B cell (primary cell): Measurements from ENCODE around the gene TAGLN2. TPM values are rescaled to one million over a fixed set of nuclear protein-coding genes. Genes with fewer than 3 reads are reported as not detected.

Experiments used
- ATAC-seq: fragments of 200-7000 bp; cut with Tn5 transposase; one replicate; pipeline ENCODE4 v1.10.0; 2021; ENCODE audit warnings: low read depth, mild to moderate bottlenecking, moderate number of reproducible peaks, moderate library complexity
- CTCF ChIA-PET: fragments of 350-600 bp; sonication (Branson Sonifier 250); formaldehyde crosslinking; loops from one replicate; lab custom pipeline; 2021; ENCODE audit warnings: antibody characterized with exemption, inconsistent platforms; lab: Charles Lee
- POLR2A ChIA-PET: fragments of 350-600 bp; sonication (Branson Sonifier 250); formaldehyde crosslinking; loops from one replicate; lab custom pipeline; 2021; ENCODE audit warnings: antibody characterized with exemption; lab: Charles Lee
- DNase-seq: peaks from one replicate; pipeline ENCODE4 v3.0.0; 2013
- H2AFZ ChIP-seq: 2 replicates; pipeline ENCODE4 v1.6.1; 2012; ENCODE audit warnings: mild to moderate bottlenecking, low read depth, low read length; ENCODE audit not compliant: insufficient read depth, poor library complexity, severe bottlenecking
- H3K27ac ChIP-seq, 2 donors: 1 replicate in 1 of 2; 2 replicates in 1 of 2; pipeline ENCODE4 v1.5.1; 2012 to 2013; ENCODE audit warnings: low read length in 2 of 2, mild to moderate bottlenecking in 2 of 2, moderate library complexity in 1 of 2
- H3K27me3 ChIP-seq, 4 experiments: fragments of 200-600 bp in 1 of 4; sonication (generic) in 1 of 4; replicated peaks in 1 of 4; 1 replicate in 2 of 4; 2 replicates in 2 of 4; pipeline versions ENCODE4 v1.6.1 to v1.7.0; 2013 to 2016; ENCODE audit warnings: low read length in 3 of 4, mild to moderate bottlenecking in 2 of 4, mixed read lengths in 1 of 4, moderate library complexity in 1 of 4; ENCODE audit not compliant: insufficient read depth in 4 of 4, control insufficient read depth in 3 of 4; ENCODE audit errors: control extremely low read depth in 1 of 4
- H3K36me3 ChIP-seq, 2 experiments: replicated peaks in 1 of 2; 1 replicate in 1 of 2; 2 replicates in 1 of 2; pipeline versions ENCODE4 v1.6.1 to v1.7.1; 2013; ENCODE audit warnings: low read length in 1 of 2; ENCODE audit not compliant: insufficient read depth in 2 of 2, control insufficient read depth in 1 of 2; ENCODE audit errors: control extremely low read depth in 1 of 2, extremely low read depth in 1 of 2
- H3K4me1 ChIP-seq, 2 donors: fragments of 200-600 bp in 1 of 2; sonication (generic) in 1 of 2; 1 replicate in 1 of 2; 2 replicates in 1 of 2; pipeline versions ENCODE4 v1.5.1 to v1.6.1; 2013 to 2017; ENCODE audit warnings: low read length in 2 of 2; ENCODE audit not compliant: control insufficient read depth in 2 of 2, insufficient read depth in 2 of 2
- H3K4me2 ChIP-seq: replicated peaks from 2 replicates; pipeline ENCODE3; 2012; ENCODE audit warnings: mild to moderate bottlenecking, low read depth, low read length; ENCODE audit not compliant: poor library complexity, severe bottlenecking
- H3K4me3 ChIP-seq, 5 experiments: fragments of 200-600 bp in 1 of 5; sonication (generic) in 1 of 5; 1 replicate in 3 of 5; 2 replicates in 2 of 5; pipeline versions ENCODE4 v1.5.1 to v1.7.0; 2011 to 2016; ENCODE audit warnings: low read length in 4 of 5, mild to moderate bottlenecking in 4 of 5, low read depth in 2 of 5, control low read depth in 1 of 5, moderate library complexity in 1 of 5; ENCODE audit not compliant: insufficient read depth in 1 of 5; ENCODE audit errors: control extremely low read depth in 1 of 5, extremely low read depth in 1 of 5
- H3K79me2 ChIP-seq: fragments of 200-600 bp; sonication (generic); one replicate; pipeline ENCODE4 v1.6.0; 2016; ENCODE audit warnings: low read length; ENCODE audit not compliant: control insufficient read depth, insufficient read depth
- H3K9ac ChIP-seq: fragments of 200-600 bp; sonication (generic); 2 replicates; pipeline ENCODE4 v1.6.1; 2017; ENCODE audit warnings: mild to moderate bottlenecking, low read length, moderate library complexity
- H3K9me3 ChIP-seq, 3 donors: one replicate each; pipeline versions ENCODE4 v1.6.1 to v1.7.1; 2013; ENCODE audit warnings: low read length in 2 of 3; ENCODE audit not compliant: control insufficient read depth in 2 of 3, insufficient read depth in 1 of 3; ENCODE audit errors: control extremely low read depth in 1 of 3
- H4K20me1 ChIP-seq: 2 replicates; pipeline ENCODE4 v1.6.0; 2012; ENCODE audit warnings: mild to moderate bottlenecking, low read length; ENCODE audit not compliant: insufficient read depth, control insufficient read depth, poor library complexity, severe bottlenecking
- H3K27ac Mint-ChIP-seq: one replicate; pipeline ENCODE4 v1.8.0; 2021; ENCODE audit warnings: mixed read lengths
- H3K27me3 Mint-ChIP-seq: one replicate; pipeline ENCODE4 v1.8.0; 2021; ENCODE audit warnings: mixed read lengths
- H3K4me1 Mint-ChIP-seq: one replicate; pipeline ENCODE4 v1.8.0; 2021; ENCODE audit warnings: mixed read lengths
- H3K4me3 Mint-ChIP-seq: one replicate; pipeline ENCODE4 v1.8.0; 2021; ENCODE audit warnings: mixed read lengths
- H3K9me3 Mint-ChIP-seq: one replicate; pipeline ENCODE4 v1.8.0; 2022; ENCODE audit warnings: mixed read lengths; ENCODE audit not compliant: insufficient read depth
- EZH2 ChIP-seq: IDR thresholded peaks from 2 replicates; pipeline ENCODE4 v1.6.1; 2012; ENCODE audit warnings: borderline replicate concordance, low read depth, mild to moderate bottlenecking, moderate library complexity, low read length; ENCODE audit not compliant: insufficient read depth, poor library complexity, severe bottlenecking
- WGBS: methylation state at CpG from one replicate; pipeline ENCODE4 v1.1.5; 2013; ENCODE audit warnings: missing lambda C conversion rate; ENCODE audit not compliant: insufficient coverage; 5-methylcytosine and 5-hydroxymethylcytosine counted together
- intact Hi-C: fragments of 100-400 bp; cut with micrococcal nuclease; formaldehyde crosslinking; loops from one replicate; pipeline ENCODE4 v1.10.0; 2022
- polyA plus RNA-seq: library from polyadenylated mRNA; depleted of rRNA; stranded (reverse); fragments of >200 nt; gene quantifications from 2 replicates; pipeline ENCODE4 v1.2.3, GENCODE V29; 2012
- total RNA-seq, 2 donors: library from RNA; stranded (reverse); fragments of 120-200 nt in 1 of 2; gene quantifications; 1 replicate in 1 of 2; 2 replicates in 1 of 2; pipeline versions ENCODE4 v1.2.3 to v1.2.4, GENCODE V29; 2013 to 2022
- TF ChIP-seq, protein P1 (sequence below): fragments of 200-600 bp; IDR thresholded peaks from one replicate; pipeline ENCODE4 v1.8.0; 2022; ENCODE audit warnings: antibody characterized with exemption, mild to moderate bottlenecking

TAGLN2 gene
- total and polyA plus RNA-seq, 2 donors (not counting 1 experiment from before 2014, with no cell fraction given), result 342 to 721 TPM

DNA sequence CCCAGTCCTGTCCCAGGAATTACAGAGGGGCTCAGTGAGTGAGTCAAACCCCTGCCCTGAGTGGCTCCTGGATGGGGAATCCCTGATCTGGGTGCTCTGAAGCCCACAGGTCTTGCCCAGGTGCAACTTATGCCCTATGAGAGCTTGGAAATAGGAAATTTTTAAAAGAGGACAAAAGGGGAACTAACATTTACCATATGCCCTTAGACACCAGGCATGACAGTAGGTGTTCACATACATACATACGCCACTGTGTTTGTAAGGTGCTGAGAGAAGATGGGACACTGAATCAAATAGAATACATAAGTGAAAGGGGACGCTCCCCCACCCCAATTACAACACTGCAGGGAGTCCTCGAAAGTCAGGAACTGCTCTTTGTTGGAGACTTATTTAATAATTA, 26.8 kb downstream of the TAGLN2 start:
- DNase-seq (peak; percentile 50), ATAC-seq (peak; percentile 41)
- no peak overlapping the region for H3K4me3 Mint-ChIP-seq
- TF ChIP-seq, protein P1, sequence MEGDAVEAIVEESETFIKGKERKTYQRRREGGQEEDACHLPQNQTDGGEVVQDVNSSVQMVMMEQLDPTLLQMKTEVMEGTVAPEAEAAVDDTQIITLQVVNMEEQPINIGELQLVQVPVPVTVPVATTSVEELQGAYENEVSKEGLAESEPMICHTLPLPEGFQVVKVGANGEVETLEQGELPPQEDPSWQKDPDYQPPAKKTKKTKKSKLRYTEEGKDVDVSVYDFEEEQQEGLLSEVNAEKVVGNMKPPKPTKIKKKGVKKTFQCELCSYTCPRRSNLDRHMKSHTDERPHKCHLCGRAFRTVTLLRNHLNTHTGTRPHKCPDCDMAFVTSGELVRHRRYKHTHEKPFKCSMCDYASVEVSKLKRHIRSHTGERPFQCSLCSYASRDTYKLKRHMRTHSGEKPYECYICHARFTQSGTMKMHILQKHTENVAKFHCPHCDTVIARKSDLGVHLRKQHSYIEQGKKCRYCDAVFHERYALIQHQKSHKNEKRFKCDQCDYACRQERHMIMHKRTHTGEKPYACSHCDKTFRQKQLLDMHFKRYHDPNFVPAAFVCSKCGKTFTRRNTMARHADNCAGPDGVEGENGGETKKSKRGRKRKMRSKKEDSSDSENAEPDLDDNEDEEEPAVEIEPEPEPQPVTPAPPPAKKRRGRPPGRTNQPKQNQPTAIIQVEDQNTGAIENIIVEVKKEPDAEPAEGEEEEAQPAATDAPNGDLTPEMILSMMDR, result no peak
- TF ChIP-seq EZH2, result no peak
- intact Hi-C loops, result no loop called here
- no CpG with 5 or more reads among the region's 3 CpGs for WGBS
- no peaks in the 10 kb centered on the region for H3K9me3 Mint-ChIP-seq
- POLR2A ChIA-PET, result no interaction called here
- Histone ChIP-seq H3K9ac (no peak overlapping the region), H4K20me1 (no peaks in the 10 kb centered on the region), H3K4me3 (no peak overlapping the region), H3K9me3 (peaks cover 0 to 3% (median 0%) of the 10 kb centered on the region in 3 donors), H3K4me1 (peaks cover 9 to 11% of the 10 kb centered on the region in 2 donors), H3K4me2 (peak overlapping the region; percentile 35), H3K79me2 (no peaks in the 10 kb centered on the region), H3K27me3 (peaks cover 0 to 11% (median 0%) of the 10 kb centered on the region in 4 experiments), H3K27ac (peak overlapping the region in 1 of 2 donors; percentile 77), H3K36me3 (no peaks in the 10 kb centered on the region), H2AFZ (no peak overlapping the region)
- no peak overlapping the region for H3K27ac Mint-ChIP-seq
- peaks cover 15% of the 10 kb centered on the region for H3K4me1 Mint-ChIP-seq
- peaks cover 6% of the 10 kb centered on the region for H3K27me3 Mint-ChIP-seq
- CTCF ChIA-PET, result no interaction called here

DNA sequence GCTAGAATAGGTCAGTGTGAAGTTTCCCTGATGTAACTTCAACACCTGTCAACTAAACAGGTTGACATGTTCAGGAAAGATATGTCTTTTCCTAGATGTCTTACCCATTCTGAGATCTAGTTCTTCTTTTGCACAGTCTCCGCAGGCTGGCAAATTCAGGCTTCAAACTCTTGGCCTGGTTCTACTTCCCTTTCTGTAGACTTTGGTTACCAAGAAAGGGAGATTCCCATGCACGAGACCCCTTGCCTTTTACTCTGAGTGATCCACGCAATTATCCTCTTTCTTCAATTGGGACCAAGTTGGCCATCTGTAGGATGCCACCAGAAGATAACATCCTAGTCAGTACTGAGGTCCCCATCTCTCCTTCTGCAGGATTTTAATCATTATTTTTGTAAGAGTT, 27.3 kb downstream of the TAGLN2 start:
- Mint-ChIP-seq H3K4me1 (peaks cover 15% of the 10 kb centered on the region), H3K4me3 (no peak overlapping the region), H3K27me3 (peaks cover 6% of the 10 kb centered on the region), H3K27ac (no peak overlapping the region), H3K9me3 (no peaks in the 10 kb centered on the region)
- ChIA-PET CTCF (no interaction called here), POLR2A (no interaction called here)
- ATAC-seq (no peak), DNase-seq (peak; percentile 49)
- no CpG with 5 or more reads among the region's 3 CpGs for WGBS
- Histone ChIP-seq H2AFZ (no peak overlapping the region), H3K36me3 (no peaks in the 10 kb centered on the region), H4K20me1 (no peaks in the 10 kb centered on the region), H3K4me2 (peak overlapping the region; percentile 35), H3K4me3 (no peak overlapping the region), H3K79me2 (no peaks in the 10 kb centered on the region), H3K9ac (no peak overlapping the region), H3K27ac (peak overlapping the region in 1 of 2 donors; percentile 77), H3K9me3 (peaks cover 0 to 3% (median 0%) of the 10 kb centered on the region in 3 donors), H3K4me1 (peaks cover 9 to 11% of the 10 kb centered on the region in 2 donors), H3K27me3 (peaks cover 0 to 11% (median 0%) of the 10 kb centered on the region in 4 experiments)
- TF ChIP-seq, protein P1, result no peak
- TF ChIP-seq EZH2, result no peak
- intact Hi-C loops, result no loop called here
